GM18517 (cell line): Measurements from ENCODE around the gene FAM181B.

ENCODE experiments used
- ATAC-seq: cut with Tn5 transposase; IDR thresholded peaks from one replicate; pipeline ENCODE4 v1.9.1; 2021; ENCODE audit warnings: mild to moderate bottlenecking, moderate library complexity; ENCODE audit not compliant: unreplicated experiment

The FAM181B gene

DNA sequence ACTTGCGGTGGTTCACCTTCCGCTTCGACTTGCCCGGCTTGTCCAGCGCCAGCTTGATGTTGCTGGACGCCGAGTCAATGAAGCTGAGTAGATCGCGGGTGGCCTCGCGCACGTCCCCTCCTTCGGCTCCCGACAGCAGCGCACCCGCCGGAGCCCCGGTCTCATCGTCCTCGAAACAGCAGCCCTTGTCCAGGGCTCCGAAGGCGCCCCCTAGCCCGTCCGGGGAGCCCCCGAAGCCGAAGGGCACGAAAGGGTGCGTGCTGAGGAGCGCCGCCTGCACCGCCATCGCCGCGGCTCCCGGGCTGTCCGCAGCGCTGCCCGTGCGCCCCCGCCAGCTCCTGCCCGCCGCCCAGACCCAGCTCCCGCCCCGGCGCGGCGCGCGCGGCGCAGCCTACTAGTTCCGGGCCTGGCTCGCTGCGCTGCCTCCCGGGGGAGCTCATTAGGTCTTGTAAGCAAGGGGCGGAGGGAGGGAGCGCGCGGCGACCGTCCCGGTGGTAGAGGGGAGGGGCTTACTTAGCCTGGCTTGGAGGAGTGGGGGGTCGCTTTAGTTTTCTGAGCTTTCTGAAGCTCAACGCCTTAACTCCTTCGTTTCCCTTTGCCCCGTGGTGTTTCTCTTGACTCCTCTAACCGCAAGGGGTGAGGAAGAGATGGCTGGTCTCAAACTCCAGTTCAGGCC is at the start of gene FAM181B:
Gene FAM181B (minus strand): TSS at position 421 of the 676 bp plus-strand sequence. CDS start 135 bp downstream, at position 286.
- ATAC-seq = no peak

- ATAC-seq = no peak
Measured at GRCh38 chr11:82782825-82783374, 49.2 kb upstream of the FAM181B start.

DNA sequence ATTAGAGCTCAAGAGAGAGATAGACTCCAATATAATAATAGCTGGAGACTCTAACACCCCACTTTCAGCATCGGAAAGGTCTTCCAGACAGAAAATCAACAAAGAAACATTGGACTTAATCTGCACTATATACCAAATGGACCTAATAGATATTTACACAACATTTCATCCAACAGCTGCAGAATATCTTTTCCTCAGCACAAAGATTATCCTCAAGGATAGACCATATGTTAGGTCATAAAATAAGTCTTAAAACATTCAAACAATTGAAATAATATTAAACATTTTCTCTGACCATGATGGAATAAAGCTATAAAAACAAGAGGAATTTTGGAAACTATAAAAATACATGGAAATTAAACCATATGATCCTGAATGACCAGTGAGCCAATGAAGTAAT is 45.1 kb upstream of the FAM181B start:
- ATAC-seq = no peak

DNA sequence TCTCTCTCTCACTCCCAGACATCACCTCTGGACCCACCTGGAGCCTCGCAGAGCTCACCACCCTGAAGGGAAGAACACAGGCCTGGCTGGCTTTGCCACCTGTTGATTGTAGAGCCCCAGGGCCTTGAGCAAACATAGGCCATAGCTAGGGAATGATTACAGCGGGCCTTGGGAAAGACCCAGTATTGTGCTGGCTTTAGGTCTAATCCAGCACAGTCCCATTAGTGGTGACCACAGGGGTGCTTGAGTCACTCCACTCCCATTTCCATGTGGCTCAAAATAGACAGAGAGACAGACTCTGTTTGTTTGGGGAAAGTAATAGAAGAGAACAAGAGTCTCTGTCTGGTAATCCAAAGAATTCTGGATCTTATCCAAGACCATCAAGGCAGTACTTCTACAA is 42.7 kb upstream of the FAM181B start:
- ATAC-seq = no peak

DNA sequence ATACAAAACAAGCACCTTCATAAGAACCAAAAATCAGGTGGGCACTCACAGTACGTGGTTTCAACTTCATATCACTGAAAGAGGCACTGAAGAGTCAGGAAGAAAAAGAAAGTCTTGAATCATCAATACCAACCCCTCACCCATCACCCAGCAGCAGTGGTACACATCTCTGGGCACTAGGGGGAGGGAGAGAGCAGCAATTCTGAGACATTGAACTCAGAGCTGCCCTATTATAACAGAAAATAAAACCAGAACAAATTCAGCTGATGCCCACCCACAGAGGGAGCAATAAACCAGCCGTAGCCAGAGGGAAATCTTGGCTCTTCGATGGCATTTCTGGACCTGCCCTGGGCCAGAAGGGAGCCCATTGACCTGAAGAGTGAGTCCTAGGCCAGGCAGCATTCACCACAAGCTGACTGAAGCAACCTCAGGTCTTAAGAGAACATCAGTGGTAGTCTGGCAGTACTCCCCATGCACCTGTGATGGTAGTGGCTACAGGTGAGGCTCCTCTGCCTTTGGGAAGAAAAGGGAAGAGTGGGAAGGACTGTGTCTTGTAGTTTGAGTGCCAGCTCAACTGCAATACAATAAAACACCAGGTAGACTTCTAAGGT is 42.2 kb upstream of the FAM181B start:
- peak; percentile 96 for ATAC-seq

- ATAC-seq = no peak
Measured at GRCh38 chr11:82775218-82775617, 41.6 kb upstream of the FAM181B start.

DNA sequence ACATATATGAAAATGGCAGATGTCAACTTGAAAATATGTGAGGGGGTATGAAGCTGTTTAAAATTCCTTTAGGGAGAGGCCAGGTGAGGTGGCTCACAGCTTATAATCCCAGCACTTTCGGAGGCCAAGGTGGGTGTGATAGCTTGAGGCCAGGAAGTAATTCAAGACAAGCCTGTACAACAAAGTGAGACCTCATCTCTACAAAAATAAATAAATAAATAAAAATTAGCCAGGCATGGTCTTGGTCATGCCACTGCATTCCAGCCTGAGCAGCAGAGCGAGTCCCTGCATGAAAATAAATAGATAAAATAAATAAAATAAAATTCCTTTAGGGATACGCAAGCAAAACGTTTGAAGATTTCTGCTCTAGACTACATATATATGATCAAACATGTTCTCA is 38.1 kb upstream of the FAM181B start:
- no peak for ATAC-seq

DNA sequence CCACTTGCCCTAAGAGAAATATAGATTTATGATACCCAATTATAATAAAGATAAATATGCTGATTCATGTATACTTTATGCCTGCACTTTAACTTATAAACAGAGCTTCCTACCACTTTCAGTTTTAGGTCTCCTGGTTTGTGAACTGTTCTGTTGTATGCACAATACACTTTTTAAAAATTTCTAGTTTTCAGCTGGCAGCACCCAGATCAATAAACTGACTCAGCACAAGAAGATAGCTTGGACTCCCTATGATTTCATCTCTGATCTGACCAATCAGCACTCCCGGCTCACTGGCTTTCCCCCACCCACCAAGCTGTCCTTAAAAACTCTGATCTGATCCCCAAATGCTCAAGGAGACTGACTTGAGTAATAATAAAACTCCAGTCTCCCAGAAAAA is 33.5 kb upstream of the FAM181B start:
- ATAC-seq = no peak

DNA sequence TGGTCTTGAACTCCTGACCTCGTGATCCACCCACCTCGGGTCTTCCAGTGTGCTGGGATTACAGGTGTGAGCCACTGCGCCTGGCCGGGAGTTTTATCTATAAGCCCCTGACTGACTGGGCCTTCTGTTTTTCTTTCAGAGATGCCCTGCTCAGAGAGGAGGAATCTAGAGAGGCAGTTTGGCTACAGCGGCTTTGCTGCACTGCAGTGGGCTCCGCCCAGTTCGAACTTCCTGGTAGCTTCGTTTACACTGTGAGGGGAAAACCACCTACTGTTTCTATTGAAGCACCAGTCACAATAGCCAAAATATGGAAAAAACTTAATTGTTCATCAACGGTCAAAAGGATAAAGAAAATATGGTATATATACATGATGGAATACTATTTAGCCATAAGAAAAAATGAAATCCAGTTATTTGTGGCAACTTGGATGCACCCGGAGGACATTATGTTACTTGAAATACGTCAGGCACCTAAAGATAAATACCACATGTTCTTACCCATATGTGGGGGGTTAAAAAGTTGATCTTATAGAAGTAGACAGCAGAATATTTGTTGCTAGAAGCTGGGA is 31.9 kb upstream of the FAM181B start:
- no peak for ATAC-seq

GRCh38 chr11:82763167-82763566 is 29.5 kb upstream of the FAM181B start:
- no peak for ATAC-seq

DNA sequence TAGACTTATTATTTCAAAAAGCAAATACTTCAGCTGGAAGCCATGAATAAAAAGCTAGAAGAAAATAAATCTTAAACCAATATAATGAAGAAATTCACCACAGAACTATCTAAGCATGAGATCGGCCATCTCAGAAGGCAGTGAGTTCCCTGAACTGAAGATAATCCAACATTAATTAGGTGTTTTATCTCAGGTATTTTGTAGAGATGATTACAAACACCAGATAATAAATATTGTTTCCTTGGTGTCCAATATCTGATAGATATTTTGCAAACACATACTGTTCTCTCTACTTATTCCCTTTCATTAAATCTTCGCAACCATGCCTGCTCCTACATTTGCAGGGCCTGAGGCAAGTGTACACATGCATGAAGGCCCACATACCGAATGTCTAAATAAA is 26.0 kb upstream of the FAM181B start:
- ATAC-seq = no peak

GRCh38 chr11:82757660-82758357 is 24.1 kb upstream of the FAM181B start:
- ATAC-seq = no peak

GRCh38 chr11:82756765-82757639 is 23.3 kb upstream of the FAM181B start:
- no peak for ATAC-seq

DNA sequence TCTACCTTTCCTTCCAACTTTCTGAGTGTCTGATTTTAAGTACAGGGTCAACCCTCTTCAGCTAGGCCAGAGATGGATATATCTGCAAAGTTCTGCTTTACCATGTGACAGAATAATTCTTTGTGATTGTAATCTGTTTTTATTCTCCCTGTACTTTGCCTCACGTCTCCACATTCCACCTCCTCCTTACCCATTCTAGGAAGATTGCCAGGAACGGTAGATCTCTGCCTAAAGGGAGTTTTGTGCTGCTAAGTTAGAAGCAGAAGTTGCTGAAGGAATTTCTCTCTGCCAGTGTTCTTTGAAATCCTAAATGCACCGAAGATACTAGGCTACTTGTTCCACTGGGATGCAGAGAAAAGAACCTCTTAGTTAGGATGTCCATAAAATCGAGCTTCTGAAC is 20.7 kb upstream of the FAM181B start:
- no peak for ATAC-seq

- ATAC-seq = no peak
Measured at GRCh38 chr11:82753921-82754320, 20.3 kb upstream of the FAM181B start.

DNA sequence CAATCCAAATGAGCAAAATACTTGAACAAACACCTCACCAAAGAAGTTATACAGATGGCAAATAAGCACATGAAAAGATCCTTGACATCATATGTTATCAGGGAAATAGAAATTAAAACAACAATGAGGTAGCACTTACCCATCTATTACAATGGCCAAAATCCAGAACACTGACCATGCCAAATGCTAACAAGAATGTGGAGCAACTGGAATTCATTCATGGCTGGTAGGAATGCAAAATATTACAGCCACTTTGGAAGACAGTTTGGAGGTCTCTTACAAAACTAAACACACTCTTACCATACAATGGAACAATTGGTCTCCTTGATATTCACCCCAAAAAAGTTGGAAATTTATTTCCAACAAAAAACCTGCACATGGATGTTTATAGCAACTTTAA is 19.1 kb upstream of the FAM181B start:
- ATAC-seq = no peak

DNA sequence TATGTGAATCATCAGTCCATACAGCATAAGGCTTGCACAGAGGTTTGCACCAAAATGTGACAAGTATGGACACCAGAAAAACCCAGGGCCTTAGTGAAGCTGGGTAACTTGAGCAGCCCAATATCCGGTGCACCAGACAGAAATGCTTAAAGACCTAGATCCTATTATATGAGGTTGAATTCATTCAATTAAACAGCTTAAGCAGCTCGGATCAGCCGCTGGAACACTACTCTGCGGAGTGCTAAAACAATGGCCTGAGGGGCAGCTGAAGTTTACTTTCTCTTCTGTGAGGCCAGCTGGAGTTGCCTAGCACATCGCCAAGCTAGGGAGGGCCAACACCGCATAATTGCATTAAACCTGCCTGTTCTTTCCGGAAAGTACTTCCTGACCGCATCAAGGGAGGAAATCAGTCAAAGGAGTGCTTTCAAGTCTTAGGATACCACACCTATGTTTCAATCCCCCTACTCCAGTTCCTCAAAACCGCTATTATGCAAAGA is 17.0 kb upstream of the FAM181B start:
- ATAC-seq = no peak

- ATAC-seq = no peak
Measured at GRCh38 chr11:82747471-82747870, 13.8 kb upstream of the FAM181B start.

DNA sequence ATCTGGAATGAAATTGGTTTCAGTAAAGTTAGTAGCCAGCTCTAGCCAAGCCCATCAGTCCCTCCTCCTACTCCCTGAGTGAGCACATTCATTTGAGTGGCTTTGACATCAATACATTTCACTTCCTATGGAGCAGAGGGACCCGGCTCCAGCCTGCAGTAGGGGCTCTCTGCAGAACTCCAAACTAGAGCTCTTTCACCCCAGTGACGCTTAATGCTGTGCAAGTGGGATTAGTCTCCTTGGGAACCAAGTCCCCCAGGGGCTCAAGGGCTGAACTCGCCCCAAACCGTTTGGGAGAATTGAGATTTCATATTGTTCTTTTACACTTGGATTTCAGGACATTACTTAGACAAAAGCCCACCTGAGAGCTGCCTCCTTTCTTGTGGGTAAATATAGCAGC is 4.4 kb upstream of the FAM181B start:
- no peak for ATAC-seq

GRCh38 chr11:82734120-82734479 is 436 bp upstream of the FAM181B start:
- no peak for ATAC-seq
